Stimulated activated naive CD4-positive, alpha-beta T cell (primary cell): ENCODE data around the gene ZNF385C.

Source experiments
- DNase-seq, 6 experiments: peaks; one replicate each; lab custom pipeline; 2025; lab: John Stamatoyannopoulos, UW

The ZNF385C gene

DNA sequence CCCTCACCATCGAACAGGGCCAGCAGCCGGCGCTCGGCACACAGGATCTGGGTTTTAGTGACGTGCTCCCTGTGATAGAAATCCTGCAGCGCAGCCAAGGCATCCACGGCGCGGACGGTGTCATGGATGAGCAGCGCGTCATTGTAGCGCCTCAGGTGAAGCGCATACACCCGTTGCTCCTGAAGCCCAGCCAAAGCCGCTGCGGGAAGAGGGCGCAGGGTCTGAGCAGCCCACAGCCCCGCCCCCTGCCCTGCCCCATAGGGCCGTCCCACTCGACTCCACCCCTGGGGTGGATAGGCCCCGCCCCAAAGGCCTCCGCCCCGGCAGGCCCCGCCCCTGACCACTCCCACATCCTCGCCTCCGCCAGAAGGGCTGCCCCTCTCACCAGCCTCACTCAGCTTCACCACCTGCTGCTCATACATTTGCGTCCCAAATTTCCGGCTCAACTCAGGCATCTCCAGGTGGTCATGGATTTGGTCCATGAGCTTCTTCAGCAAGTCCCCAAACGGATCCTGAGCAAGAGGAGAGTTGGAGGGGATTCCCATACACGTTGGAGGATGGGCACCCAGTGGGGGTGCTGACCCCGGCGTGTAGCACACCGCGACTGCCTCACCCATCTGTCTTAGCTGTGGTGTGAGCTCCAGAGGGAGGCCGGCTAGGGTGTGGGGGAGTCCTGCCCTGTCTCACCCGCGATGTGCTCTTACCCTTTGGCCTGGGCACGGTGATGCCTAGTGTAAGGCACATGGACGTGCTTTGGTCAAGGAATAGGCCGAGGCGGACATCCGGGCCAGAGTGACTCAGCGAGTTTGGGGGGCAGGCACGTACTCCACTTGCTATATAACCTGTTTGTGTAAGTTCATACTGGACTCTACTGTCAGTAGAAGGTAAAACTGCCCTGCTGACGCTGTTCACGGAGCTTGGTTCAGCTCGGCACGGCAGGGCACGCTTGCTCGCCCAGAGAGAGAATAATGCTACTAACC is 9.6 kb upstream of the ZNF385C start:
- peak; percentile 74 to 92 (median 88) for DNase-seq

DNA sequence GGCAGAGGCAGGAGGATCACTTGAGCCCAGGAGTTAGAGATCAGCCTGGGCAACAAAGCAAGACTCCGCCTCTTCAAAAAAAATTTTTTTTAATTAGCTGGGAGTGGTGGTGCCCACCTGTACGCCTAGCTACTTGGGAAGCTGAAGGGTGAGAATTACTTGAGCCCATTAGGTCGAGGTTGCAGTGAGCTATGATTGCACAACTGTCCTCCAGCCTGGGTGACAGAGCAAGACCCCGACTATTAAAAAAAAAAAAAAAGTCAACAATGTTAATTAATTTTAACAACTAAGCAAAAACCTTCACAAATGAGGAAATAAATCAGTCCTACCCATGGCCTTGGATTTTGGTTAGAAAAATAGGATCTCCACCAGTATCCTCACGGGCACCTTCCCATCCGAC is 8.9 kb upstream of the ZNF385C start:
- DNase-seq, result no peak

DNA sequence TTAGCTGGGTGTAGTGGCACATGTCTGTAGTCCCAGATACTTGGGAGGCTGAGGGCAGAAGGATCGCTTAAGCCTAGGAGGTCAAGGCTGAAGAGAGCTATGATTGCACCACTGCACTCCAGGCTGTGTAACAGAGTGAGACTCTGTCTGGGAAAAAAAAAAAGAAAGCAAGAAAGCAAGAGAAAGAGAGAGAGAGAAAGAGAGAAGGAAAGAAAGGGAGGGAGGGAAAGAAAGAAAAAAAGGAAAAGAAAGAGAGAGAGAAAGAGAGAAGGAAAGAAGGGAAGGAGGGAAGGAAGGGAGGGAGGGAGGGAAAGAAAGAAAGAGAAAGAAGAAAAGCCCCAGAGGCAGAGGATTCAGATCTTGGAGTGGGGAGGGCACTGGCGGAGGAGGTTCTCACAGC is 7.7 kb upstream of the ZNF385C start:
- no peak for DNase-seq

DNA sequence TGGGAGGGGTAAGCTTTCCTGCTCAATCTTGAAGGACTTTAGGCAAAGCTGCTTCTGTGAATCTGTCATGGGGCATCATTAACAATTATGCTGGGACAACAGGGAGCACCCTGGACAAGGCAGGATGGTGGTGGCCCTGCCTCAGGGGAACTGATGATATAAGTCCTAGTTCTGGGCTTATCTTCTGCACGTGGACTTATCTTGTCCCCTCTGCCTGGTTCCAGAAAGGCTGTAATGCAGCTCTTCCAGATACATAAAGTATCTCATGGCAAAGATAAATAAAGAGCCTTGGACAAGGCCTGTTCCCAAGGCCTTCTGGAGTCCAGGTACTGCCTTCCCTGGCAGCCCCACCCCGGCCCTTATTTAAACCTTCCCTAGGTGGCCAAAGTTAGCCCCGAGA is 6.0 kb upstream of the ZNF385C start:
- DNase-seq, result no peak

DNA sequence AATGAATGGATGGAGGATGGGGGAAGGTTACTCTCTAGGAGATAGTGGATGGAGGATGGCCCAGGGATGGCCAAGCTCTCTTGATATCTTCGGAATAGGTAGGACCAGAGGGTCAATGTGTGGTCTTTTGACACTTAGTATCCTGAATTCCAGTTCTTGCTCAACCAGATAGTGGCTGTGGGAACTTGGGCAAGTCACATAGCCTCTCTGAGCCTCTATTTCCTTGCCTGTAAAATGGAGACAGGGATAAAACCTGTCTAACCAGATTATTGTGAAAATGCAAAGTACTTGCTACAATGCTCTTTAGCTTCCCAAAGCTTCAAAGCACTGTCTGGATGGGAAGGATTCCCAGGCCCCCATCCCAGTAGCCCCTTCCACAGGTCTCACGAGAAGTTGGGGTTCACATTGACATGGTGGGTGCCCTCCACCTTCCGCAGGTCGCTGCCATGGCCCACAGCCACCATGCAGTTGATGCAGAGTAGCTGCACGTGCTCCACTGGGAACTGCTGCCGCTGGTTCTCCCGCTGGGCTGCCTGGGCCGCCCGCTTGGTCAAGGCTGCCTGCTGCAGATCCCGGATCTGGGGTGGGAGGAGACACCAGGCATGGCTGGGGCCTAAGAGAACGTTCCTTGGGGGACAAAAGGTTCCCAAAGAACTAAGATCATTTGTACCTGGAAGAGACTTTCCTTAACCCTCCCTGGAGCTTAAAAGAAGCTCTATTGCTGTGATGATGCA is 5.1 kb upstream of the ZNF385C start:
- DNase-seq, result no peak

DNA sequence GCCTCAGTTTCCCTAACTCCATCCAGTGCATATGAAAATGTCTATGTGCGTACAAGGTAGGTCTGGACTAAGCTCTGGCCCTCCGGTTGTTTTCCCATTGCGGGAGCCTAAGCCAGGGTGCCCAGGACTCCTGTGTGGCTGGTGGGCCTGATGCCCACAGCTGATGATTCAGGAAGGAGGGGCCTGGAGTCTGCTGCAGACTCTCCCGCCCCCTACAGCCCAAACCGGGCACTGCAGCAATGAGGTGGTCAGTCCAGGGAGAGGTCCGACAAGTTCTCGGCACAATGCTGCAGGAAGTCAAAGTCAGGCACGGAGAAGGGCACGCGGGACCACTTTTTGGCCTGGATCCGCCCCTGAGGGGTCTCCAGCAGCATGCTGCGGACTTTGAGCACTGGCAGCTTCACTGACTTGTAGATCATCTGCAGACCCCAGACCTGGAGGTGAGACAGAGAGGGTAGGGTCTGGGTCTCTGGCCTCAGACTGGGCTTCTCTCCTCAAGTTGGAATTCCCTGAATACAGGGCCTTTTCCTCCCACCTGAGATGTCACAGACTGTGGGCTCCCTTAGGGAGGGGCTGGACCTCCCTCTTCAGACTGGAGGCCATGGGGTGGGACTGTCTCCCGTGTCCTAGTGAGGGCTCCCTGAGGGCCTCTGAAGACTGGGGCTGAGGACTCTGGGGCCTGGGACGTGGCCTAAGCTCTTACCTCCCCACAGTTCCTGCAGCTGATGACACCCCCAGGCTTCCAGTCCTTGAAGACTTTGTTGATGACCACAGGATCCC is 3.4 kb upstream of the ZNF385C start:
- peak; percentile 27 to 51 (median 46) for DNase-seq

DNA sequence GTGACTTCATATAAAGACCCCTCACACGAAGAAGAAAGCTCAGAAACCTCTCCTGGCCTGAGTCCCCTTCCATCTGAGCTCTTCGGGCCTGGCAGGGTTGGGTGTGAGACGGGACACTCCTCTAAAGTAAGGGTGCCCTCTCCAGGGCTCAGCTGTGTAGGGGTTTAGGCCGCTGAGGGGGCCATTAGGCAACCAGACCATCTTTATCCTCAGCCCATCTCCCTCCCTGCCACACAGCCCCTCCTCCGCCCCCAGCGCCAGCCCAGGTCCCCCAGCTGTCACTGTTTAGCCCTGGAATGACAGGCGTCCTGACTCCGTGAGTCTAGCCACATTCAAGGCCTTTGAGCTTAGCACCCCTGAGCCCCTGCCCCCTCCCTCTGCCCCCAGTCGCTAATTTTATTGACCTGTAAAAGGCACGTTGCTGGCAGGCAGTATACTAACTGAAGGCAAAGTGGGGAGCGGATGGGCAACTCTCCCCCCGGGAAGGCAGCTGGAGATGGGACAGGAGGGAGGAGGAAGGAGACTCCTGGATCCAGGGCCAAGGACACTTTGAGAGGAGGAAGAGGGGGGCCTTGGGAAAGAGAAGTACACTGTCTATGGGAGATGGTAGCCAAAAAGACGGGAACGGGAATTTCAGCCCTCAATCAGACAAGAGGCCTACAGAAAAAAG is 592 bp upstream of the ZNF385C start:
- DNase-seq, result no peak

DNA sequence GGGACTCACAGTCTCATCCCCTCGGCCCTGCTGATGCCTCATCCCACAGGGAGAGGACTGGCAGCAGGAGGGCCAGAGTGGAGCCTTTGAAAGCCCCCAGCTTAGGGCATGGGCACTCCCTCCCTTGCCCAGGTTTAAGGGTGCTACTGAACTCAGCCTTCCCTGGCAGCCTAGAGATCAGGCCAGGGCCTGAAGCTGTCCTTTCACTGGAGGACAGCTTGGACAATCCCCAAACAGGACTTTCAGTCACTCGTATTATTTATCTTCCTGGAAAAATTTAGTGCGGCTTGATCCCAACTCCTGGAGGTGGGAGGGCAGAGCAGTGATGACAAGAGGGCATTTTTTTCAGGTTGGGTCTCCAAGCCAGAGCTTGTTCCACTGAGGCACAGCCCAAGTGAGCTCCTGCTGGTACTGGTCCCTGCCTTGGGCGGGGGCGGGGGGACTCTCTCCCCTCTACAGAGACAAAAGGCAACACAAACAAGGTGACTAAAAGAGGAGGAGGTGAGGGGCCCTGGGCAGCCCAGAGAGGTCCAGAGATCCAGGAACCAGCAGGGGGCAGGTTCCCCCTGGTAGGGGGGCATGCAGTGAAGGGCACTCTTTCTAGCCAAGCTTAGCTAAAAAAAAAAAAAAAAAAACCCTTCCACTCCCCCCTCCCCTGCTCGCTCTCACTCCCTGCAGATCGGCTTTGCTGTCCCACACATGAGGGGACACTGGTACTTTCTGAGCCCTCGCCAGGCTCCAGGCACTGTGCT is 1.7 kb downstream of the ZNF385C start:
- DNase-seq, result no peak

DNA sequence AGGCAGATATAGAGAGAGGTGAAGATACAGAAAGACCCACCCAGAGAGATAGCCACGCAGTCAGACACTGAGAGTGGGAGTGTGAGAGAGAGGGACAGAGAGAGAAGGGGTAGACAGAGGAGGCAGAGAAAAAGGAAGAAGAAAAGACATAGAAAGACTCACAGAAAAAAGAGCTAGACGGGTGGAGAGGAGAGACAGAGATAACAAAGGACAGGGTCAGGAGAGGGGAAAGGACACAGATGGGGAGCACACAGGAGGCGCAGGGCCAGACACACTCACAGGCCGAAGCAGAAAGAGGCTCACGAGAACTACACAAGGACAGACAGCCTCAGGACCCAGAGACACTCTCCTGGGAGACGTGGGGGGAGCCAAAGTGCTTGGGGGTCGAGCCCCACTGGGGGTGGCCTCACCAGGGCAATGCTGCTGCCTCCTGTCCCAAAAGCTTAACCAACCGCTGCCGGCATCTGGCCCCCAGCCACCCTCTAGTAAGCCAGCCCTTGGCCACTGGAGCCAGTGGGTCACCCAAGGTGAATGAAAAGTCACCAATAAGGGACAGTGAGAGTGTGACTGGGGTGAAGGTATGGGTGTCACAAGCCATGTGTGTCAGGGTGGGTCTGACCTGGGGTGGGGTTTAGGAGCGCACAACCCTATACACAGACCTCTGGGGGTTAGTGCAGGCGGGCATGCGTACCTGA is 3.8 kb downstream of the ZNF385C start:
- DNase-seq, result no peak

DNA sequence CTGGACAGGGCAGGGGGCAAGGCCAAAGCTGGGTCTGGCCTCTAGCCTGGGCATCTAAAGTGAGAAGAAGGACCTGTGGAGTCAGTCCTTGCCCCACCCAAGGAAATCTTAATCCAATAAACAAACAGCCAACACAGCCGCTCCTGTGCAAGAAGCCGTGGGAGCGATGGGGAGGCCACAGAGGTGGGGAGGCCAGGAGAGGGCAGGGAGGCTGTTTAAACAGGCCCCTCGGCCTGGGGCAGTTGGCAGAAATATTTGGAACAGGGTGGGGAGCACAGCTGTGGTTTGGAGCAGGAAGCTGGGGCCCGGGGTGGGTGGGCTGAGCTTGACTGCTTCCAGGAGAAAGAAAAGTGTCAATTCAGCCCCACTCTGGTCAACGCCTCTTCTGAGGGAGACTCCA is 5.3 kb downstream of the ZNF385C start:
- DNase-seq, result no peak

DNA sequence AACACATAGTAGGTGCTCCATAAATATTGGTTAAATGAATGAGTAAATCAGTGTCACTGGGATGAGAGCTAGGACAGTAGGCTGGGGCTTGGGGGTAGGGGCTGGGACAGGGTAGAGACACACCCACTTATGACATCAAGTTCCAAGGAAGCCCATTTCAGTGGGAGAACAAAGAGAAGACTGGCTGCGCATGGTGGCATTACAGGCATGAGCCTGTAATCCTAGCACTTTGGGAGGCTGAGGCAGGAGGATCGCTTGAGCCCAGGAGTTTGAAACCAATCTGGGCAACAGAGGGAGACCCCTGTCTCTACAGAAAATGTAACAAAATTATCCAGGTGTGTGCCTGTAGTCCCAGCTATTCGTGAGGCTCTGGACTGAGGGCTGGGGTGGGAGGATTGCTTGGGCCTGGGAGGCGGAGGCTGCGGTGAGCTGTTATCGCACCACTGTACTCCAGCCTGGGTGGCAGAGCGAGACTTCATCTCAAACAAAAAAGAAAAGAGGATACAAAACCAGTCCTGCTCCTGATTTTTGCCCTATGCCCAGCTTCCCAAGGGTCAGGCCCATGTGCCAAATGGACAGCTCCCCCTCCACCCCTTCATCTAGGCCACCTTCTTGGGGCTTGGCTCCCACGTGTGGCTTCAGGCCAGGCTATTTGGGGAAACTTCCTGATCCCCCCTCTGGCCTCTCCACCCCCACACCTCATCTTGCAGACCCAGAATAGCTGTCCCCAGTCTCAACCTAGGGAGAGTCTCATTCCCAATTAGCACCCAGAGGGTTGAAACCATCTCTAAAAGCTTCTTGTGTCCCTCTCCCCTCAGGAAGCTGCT is 7.1 kb downstream of the ZNF385C start:
- no peak for DNase-seq

DNA sequence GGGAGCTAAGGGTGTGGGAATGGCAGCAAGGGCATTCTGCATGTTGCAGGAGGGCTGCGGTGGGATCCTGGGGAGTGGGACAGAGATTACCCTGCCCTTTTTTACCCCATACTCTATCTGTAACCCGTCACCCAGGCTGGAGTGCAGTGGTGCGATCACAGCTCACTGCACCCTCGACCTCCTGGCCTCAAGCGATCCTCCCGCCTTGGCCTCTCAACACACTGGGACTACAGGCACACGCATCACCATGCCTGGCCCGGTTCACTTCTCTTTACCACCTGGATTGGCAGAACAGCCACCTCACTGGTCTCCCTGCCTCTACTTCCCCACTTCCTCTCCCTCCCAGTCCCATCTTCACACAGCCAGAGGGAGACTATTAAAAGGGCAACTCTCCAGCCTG is 9.5 kb downstream of the ZNF385C start:
- DNase-seq, result no peak

DNA sequence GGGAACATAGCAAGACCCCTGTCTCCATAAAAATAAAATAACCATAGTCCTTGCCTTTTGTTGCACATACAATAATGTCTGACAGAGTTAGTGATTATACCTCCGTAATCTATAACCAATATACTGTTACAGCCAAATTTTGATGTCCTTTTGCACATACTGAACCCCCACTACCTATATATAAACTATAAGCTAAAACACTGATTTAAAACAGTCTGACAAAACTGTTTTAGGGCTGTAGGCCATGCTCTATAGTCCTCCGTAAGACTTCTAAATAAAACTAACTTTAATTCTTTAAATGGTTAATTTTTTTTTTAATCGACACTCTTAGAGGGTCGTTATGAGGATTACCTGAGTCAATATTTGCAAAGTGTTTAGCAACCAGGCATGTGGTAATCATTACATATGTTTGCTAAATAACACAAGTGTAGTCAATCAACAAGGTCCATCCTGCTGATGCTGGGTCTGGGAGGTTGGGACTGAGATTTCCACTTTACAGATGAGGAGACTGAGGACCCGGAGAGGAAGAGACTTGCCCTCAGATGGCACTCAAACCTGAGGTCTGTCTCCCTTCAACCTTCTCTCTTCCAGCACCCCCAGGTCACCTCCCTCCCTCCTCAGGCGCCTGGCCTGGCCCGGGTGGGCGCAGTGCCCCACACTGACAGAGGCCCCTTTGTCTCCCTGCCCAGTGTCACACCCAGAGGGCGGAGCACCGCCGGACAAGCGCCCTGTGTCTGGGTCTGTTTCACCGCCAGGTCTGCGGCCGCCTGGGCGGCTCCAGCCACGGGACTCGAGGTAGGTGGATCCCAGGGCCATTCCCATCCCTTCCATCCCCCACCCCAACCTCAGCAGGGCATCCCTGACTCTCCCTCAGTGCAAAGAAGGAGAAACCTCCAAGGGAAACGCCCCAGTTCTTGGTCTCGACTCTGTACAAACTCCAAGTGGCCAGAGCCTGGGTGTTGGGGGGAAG is 10.3 kb downstream of the ZNF385C start:
- DNase-seq, result no peak

DNA sequence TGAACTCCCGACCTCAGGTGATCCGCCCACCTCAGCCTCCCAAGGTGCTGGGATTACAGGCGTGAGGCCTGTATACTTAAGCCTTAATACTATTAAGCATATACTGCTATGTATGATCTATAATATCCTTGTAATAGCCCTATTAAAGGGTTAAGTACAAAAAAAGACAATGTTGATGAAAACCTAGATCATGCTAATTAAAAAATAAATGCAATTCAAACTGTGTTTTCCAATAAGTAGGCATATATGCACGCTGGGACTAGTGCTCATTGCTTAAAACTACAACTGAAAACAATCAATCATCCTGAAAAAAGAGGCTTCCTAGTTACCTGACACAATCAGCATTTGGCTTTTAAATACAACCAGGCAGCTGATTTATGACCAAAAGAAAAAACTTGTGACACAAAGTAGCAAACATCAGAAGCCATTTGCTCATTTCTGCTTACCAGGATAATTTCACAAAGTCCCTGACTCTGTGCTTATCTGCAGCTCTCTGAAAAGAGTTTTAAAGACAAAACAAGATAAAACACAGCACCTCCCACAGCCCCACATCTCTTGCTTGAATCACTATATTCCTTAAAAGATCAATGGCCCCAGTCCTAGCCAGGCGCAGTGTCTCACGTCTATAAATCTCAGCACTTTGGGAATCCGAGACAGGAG is 11.1 kb downstream of the ZNF385C start:
- DNase-seq, result no peak

DNA sequence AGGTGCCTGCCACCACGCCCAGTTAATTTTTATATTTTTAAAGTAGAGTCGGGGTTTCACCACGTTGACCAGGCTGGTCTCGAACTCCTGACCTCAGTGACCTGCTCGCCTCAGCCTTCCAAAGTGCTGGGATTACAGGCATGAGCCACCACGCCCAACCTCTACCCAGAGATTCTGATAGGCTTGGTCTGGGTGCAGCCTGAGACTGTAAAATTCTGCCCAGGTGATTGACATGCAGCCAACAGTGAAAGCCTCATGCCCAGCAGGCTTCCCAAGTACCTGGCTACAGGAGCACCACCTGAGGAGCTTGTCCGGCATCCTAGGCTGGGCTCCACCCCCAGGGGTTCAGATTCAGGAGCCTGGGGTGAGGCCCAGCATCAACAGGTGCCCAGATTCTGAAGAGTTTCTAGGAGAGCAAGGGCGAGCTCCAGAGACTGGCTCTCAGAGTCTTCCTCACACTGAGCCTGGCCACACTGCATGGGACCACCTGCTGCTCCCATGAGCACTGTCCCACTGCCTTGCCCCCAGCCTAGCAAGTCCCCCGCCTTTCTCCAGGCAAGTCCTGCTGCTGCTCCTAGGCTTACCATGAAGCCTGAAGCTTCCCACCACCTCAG is 16.6 kb downstream of the ZNF385C start:
- DNase-seq, result no peak

DNA sequence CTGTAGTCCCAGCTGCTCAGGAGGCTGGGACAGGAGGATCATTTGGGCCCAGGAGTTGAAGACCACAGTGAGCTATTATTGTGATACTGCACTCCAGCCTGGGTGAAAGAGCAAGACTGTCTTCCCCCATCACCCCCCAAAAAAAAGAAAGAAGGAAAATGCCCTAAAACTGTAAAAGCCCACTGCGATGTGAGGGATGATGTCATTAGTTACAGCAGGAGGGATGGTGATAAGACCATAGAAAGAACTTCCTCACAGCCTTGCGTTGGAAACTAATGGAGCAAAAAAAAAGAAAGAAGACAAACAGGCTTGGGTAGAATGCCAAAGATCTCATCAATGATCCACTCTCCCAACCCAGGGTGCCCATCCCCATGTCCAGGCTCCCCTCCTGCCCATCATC is 18.7 kb downstream of the ZNF385C start:
- no peak for DNase-seq

DNA sequence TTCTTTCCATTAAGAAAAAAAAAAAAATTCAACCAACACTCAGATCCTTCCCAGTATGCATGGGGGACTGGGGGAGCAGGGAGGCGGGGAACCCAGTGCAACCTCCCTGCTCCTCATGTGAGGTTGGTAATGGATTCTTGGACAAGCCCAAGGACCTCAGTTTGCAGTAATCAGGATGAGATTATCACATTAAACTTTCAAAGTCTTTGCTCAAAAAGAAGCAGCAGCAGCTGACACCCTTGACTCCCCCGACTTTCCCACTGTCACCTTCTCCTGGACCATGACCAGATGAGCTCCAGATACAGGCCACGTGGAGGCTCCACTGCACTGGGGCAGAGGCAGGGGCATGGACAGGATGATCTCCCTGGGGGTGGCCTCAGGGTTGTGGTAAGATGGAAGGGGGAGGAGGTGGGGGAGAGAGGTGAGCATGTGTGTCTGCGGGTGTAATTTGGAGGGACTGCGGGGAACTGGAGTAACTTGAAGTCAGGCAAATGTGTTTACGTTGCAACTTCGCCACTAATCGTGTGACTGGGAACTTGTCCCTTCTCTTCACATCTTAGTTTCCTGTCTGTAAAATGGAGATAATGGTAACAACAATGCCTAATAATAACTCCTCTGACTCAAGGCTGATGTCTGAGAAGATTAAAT is 19.8 kb downstream of the ZNF385C start:
- no peak for DNase-seq
